Tibial nerve (tissue), 4 donors: Measurements from ENCODE around the gene SPAG17.

Experiments
- EP300 ChIP-seq, 2 donors: sonication (generic); formaldehyde crosslinking; IDR thresholded peaks; one replicate each; pipeline ENCODE4 v1.6.1; 2017; ENCODE audit warnings: antibody characterized with exemption in 2 of 2, mild to moderate bottlenecking in 1 of 2
- POLR2A ChIP-seq, 2 donors: fragments of 450-650 bp; IDR thresholded peaks; one replicate each; pipeline ENCODE4 v1.6.1; 2017; ENCODE audit warnings: antibody characterized with exemption in 2 of 2, mild to moderate bottlenecking in 2 of 2, moderate library complexity in 2 of 2
- TF ChIP-seq, protein P1 (sequence below), 5 experiments: fragments of 200-600 bp in 3 of 5; fragments of 450-650 bp in 2 of 5; sonication (generic) in 3 of 5; IDR thresholded peaks; one replicate each; pipeline ENCODE4 v1.5.1; 2016 to 2019; ENCODE audit warnings: antibody characterized with exemption in 5 of 5, mild to moderate bottlenecking in 3 of 5, moderate library complexity in 2 of 5

DNA sequence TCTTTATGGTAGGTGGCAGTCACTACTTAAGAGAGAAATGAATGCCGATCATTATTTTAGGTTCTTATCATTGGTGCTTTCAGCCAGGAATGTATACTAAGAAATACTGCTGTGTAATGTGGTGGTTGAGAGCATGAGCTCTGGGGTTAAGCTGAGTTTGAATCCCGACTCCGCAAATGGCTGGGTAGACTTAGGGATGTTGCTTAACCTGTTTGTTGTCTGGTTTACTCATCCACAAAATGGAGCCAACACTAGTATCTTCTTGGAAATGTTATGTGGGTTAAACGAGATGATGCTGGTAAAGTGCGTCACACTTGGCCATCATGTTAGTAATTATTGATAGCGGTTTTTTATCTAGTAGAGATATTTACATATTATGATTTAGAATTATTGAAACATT, 171.7 kb downstream of the SPAG17 start:
- TF ChIP-seq, protein P1, sequence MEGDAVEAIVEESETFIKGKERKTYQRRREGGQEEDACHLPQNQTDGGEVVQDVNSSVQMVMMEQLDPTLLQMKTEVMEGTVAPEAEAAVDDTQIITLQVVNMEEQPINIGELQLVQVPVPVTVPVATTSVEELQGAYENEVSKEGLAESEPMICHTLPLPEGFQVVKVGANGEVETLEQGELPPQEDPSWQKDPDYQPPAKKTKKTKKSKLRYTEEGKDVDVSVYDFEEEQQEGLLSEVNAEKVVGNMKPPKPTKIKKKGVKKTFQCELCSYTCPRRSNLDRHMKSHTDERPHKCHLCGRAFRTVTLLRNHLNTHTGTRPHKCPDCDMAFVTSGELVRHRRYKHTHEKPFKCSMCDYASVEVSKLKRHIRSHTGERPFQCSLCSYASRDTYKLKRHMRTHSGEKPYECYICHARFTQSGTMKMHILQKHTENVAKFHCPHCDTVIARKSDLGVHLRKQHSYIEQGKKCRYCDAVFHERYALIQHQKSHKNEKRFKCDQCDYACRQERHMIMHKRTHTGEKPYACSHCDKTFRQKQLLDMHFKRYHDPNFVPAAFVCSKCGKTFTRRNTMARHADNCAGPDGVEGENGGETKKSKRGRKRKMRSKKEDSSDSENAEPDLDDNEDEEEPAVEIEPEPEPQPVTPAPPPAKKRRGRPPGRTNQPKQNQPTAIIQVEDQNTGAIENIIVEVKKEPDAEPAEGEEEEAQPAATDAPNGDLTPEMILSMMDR (IDR thresholded peaks at IDR 0.05): no peak
- TF ChIP-seq EP300 (IDR thresholded peaks at IDR 0.05) (no peak), POLR2A (IDR thresholded peaks at IDR 0.05) (no peak)
